Hematopoietic multipotent progenitor cell (in vitro differentiated cells): ENCODE measurements around the gene ADGRF4. TPM values are rescaled to one million over a fixed set of nuclear protein-coding genes. Genes with fewer than 3 reads are reported as not detected.
"Not testable (repeated sequence)": the region's sequence is repeated elsewhere in the genome, so short reads cannot be mapped to it uniquely, and the experiment has no call there.

Experiments
- DNase-seq, 3 donors: peaks; one replicate each; pipeline ENCODE4 v3.0.0-alpha.2; 2011 to 2015; ENCODE audit warnings: low read depth in 2 of 3, low spot score in 2 of 3
- total RNA-seq: library from RNA; depleted of rRNA; stranded (reverse); fragments of >200 nt; gene quantifications from one replicate; pipeline ENCODE4 v1.2.3, GENCODE V29; 2012

ADGRF4 gene
- total RNA-seq, 1 donor, result under 0.01 TPM

- peak in 2 of 3 donors; percentile 31 to 70 for DNase-seq
These were observed 35.6 kb downstream of the ADGRF4 start for GRCh38 chr6:47733879-47734558.

- DNase-seq, result no peak
These were observed 36.6 kb downstream of the ADGRF4 start for GRCh38 chr6:47734831-47735481.

GRCh38 chr6:47736083-47736700 is 37.8 kb downstream of the ADGRF4 start:
- DNase-seq, result no peak

- DNase-seq, result no peak
These were observed 39.0 kb downstream of the ADGRF4 start for GRCh38 chr6:47737406-47737805.

- DNase-seq, result no peak
These were observed 42.3 kb downstream of the ADGRF4 start for GRCh38 chr6:47740714-47741113.

GRCh38 chr6:47741807-47742206 is 43.4 kb downstream of the ADGRF4 start:
- no peak for DNase-seq

- DNase-seq, result no peak
These were observed 45.4 kb downstream of the ADGRF4 start for GRCh38 chr6:47743744-47744143.

- not testable (repeated sequence) for DNase-seq
These were observed 46.9 kb downstream of the ADGRF4 start for GRCh38 chr6:47745269-47745668.

- DNase-seq, result no peak
These were observed 51.4 kb downstream of the ADGRF4 start for GRCh38 chr6:47749757-47750156.

- DNase-seq, result no peak
These were observed 54.4 kb downstream of the ADGRF4 start for GRCh38 chr6:47752801-47753200.

- no peak for DNase-seq
These were observed 61.0 kb downstream of the ADGRF4 start for GRCh38 chr6:47759364-47759763.

- DNase-seq, result no peak
These were observed 64.1 kb downstream of the ADGRF4 start for GRCh38 chr6:47762502-47762901.

- DNase-seq, result no peak
These were observed 68.1 kb downstream of the ADGRF4 start for GRCh38 chr6:47766445-47766844.

GRCh38 chr6:47767102-47767501 is 68.7 kb downstream of the ADGRF4 start:
- DNase-seq, result no peak

- DNase-seq, result no peak
These were observed 71.6 kb downstream of the ADGRF4 start for GRCh38 chr6:47769982-47770381.

Other genes starting within 250 kb of the ADGRF4 start
- 8.1 TPM for gene CD2AP, start 220.8 kb upstream of the ADGRF4 start, total RNA-seq
- gene OPN5, start 83.5 kb downstream of the ADGRF4 start, total RNA-seq, result under 0.01 TPM